ENCODE results near the gene NSRP1. TPM values are rescaled to one million over a fixed set of nuclear protein-coding genes. Genes with fewer than 3 reads are reported as not detected.

The NSRP1 gene
- total and polyA plus RNA-seq, 2 of the 13 experiments (the other 11 are each of a cell fraction or from before 2014, with no cell fraction given): 7.0 to 14.3 TPM

DNA sequence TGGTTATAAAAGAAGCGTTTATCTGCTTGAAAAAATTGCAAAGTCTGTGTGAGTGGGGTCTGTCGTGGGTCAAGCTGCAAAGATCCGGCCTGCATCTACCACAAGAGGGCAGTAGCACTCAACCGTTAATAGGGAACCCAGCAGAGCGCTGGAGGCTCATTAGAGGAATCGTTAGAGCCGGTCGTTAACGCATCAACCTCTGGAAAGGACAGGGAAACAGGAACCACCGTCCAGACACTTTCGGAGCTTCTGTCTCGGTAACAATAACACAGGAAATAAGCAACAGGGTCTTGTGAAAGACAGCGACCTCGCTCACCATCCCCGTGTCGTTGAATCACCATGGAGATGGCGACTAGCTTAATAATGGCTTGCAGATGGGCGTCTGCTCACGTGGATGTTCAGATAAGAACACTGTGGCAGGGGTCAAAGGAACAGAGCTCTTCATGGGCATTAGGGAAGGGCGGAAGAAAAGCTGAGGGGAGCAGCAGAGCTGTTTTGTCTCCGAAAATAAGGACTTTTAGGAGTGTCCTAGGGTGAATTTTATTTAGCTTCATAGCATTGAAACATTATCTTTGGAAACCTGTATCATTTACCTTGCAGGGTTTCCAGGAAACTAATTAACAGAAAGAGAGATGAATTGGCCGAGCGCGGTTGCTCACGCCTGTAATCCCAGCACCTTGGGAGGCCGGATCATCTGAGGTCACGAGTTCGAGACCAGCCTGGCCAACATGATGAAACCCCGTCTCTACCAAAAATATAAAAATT, 11.9 kb upstream of the NSRP1 start (continued):
- TF ChIP-seq, protein P1, sequence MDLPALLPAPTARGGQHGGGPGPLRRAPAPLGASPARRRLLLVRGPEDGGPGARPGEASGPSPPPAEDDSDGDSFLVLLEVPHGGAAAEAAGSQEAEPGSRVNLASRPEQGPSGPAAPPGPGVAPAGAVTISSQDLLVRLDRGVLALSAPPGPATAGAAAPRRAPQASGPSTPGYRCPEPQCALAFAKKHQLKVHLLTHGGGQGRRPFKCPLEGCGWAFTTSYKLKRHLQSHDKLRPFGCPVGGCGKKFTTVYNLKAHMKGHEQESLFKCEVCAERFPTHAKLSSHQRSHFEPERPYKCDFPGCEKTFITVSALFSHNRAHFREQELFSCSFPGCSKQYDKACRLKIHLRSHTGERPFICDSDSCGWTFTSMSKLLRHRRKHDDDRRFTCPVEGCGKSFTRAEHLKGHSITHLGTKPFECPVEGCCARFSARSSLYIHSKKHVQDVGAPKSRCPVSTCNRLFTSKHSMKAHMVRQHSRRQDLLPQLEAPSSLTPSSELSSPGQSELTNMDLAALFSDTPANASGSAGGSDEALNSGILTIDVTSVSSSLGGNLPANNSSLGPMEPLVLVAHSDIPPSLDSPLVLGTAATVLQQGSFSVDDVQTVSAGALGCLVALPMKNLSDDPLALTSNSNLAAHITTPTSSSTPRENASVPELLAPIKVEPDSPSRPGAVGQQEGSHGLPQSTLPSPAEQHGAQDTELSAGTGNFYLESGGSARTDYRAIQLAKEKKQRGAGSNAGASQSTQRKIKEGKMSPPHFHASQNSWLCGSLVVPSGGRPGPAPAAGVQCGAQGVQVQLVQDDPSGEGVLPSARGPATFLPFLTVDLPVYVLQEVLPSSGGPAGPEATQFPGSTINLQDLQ (CRISPR knock-in tag; IDR thresholded peaks at IDR 0.05): no peak
- TF ChIP-seq THAP11 (CRISPR knock-in tag; IDR thresholded peaks at IDR 0.05) (peak; percentile 43), NR2C2 (CRISPR knock-in tag; IDR thresholded peaks at IDR 0.05; ENCODE audit: borderline replicate concordance) (peak; percentile 65; the same call in 1 of the 2 replicates), HMG20A (CRISPR knock-in tag; IDR thresholded peaks at IDR 0.05; ENCODE audit: borderline replicate concordance) (no peak; the same call in 1 of the 2 replicates), TP53 (CRISPR knock-in tag; conservative IDR thresholded peaks at IDR 0.05) (no peak), ZFAT (CRISPR knock-in tag; conservative IDR thresholded peaks at IDR 0.05) (no peak)
- TF ChIP-seq, protein P2, sequence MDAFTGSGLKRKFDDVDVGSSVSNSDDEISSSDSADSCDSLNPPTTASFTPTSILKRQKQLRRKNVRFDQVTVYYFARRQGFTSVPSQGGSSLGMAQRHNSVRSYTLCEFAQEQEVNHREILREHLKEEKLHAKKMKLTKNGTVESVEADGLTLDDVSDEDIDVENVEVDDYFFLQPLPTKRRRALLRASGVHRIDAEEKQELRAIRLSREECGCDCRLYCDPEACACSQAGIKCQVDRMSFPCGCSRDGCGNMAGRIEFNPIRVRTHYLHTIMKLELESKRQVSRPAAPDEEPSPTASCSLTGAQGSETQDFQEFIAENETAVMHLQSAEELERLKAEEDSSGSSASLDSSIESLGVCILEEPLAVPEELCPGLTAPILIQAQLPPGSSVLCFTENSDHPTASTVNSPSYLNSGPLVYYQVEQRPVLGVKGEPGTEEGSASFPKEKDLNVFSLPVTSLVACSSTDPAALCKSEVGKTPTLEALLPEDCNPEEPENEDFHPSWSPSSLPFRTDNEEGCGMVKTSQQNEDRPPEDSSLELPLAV (CRISPR knock-in tag; conservative IDR thresholded peaks at IDR 0.05; ENCODE audit: low read depth): no peak
- TF ChIP-seq, protein P3, sequence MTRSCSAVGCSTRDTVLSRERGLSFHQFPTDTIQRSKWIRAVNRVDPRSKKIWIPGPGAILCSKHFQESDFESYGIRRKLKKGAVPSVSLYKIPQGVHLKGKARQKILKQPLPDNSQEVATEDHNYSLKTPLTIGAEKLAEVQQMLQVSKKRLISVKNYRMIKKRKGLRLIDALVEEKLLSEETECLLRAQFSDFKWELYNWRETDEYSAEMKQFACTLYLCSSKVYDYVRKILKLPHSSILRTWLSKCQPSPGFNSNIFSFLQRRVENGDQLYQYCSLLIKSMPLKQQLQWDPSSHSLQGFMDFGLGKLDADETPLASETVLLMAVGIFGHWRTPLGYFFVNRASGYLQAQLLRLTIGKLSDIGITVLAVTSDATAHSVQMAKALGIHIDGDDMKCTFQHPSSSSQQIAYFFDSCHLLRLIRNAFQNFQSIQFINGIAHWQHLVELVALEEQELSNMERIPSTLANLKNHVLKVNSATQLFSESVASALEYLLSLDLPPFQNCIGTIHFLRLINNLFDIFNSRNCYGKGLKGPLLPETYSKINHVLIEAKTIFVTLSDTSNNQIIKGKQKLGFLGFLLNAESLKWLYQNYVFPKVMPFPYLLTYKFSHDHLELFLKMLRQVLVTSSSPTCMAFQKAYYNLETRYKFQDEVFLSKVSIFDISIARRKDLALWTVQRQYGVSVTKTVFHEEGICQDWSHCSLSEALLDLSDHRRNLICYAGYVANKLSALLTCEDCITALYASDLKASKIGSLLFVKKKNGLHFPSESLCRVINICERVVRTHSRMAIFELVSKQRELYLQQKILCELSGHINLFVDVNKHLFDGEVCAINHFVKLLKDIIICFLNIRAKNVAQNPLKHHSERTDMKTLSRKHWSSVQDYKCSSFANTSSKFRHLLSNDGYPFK (CRISPR knock-in tag; IDR thresholded peaks at IDR 0.05; ENCODE audit: borderline replicate concordance): peak; percentile 19; the same call in 1 of the 2 replicates
- TF ChIP-seq, protein P4, sequence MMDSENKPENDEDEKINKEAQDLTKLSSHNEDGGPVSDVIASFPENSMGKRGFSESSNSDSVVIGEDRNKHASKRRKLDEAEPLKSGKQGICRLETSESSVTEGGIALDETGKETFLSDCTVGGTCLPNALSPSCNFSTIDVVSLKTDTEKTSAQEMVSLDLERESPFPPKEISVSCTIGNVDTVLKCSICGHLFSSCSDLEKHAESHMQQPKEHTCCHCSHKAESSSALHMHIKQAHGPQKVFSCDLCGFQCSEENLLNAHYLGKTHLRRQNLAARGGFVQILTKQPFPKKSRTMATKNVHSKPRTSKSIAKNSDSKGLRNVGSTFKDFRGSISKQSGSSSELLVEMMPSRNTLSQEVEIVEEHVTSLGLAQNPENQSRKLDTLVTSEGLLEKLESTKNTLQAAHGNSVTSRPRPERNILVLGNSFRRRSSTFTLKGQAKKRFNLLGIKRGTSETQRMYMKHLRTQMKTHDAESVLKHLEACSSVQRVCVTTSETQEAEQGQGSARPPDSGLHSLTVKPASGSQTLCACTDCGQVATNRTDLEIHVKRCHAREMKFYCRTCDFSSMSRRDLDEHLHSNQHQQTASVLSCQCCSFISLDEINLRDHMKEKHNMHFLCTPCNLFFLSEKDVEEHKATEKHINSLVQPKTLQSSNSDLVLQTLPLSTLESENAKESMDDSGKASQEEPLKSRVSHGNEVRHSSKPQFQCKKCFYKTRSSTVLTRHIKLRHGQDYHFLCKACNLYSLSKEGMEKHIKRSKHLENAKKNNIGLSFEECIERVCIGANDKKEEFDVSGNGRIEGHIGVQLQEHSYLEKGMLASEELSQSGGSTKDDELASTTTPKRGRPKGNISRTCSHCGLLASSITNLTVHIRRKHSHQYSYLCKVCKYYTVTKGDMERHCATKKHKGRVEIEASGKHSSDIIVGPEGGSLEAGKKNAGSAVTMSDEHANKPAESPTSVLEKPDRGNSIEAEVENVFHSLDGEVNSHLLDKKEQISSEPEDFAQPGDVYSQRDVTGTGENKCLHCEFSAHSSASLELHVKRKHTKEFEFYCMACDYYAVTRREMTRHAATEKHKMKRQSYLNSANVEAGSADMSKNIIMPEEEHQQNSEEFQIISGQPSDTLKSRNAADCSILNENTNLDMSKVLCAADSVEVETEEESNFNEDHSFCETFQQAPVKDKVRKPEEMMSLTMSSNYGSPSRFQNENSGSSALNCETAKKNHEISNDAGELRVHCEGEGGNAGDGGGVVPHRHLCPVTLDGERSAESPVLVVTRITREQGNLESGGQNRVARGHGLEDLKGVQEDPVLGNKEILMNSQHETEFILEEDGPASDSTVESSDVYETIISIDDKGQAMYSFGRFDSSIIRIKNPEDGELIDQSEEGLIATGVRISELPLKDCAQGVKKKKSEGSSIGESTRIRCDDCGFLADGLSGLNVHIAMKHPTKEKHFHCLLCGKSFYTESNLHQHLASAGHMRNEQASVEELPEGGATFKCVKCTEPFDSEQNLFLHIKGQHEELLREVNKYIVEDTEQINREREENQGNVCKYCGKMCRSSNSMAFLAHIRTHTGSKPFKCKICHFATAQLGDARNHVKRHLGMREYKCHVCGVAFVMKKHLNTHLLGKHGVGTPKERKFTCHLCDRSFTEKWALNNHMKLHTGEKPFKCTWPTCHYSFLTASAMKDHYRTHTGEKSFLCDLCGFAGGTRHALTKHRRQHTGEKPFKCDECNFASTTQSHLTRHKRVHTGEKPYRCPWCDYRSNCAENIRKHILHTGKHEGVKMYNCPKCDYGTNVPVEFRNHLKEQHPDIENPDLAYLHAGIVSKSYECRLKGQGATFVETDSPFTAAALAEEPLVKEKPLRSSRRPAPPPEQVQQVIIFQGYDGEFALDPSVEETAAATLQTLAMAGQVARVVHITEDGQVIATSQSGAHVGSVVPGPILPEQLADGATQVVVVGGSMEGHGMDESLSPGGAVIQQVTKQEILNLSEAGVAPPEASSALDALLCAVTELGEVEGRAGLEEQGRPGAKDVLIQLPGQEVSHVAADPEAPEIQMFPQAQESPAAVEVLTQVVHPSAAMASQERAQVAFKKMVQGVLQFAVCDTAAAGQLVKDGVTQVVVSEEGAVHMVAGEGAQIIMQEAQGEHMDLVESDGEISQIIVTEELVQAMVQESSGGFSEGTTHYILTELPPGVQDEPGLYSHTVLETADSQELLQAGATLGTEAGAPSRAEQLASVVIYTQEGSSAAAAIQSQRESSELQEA (CRISPR knock-in tag; IDR thresholded peaks at IDR 0.05; ENCODE audit: not compliant biosample characterization): no peak

Data from HepG2 (cell line).